CD4-positive, alpha-beta T cell treated with Interleukin-10 for 1 hour (primary cell): ENCODE results near the gene MAP2.

Experiments
- DNase-seq: peaks from one replicate; pipeline ENCODE4 v3.0.0-alpha.2; 2020

MAP2 gene

GRCh38 chr2:209425471-209426071 lies 1.7 kb downstream of the MAP2 start:
- peak; percentile 7 for DNase-seq

GRCh38 chr2:209426432-209426831 lies 2.6 kb downstream of the MAP2 start:
- no peak for DNase-seq

- no peak for DNase-seq
Observed at GRCh38 chr2:209431701-209432100, 7.9 kb downstream of the MAP2 start.

DNA sequence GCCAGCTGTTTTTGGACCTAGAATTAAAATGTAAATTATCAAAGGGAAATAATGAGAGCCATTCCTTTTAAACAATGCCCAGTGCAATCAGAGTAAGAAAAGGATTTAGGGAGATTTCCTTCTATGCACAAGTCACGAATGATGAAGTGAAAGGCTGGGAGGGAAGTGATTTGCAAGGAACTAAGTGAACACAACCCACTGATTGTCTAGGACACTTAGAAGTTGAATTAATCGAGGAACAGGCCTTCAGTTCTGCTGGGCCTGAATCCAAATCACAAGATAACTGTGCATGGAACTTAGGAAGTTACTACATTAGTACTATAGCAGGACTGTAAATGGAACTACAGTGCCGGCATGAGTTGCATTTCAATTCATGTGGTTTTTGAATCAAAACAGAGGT lies 17.7 kb downstream of the MAP2 start:
- no peak for DNase-seq

DNA sequence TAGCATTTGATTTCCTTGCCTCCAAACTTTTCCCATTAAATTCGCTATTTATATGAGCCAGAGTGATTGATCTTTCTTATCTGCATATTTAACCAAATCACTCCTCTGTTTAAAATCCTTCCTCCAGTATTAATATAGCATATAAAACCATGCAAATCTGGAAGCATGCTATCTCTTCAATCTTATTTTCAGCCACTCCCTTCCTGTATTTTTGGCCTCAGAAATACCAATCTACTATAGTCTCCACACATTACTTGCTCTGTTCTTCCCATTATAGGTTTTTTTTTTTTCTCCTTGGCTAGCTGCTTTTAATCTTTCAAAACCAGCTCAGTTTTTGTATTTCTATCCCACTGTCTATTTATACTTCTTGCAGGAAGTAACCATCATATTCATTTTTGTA lies 19.1 kb downstream of the MAP2 start:
- no peak for DNase-seq

DNA sequence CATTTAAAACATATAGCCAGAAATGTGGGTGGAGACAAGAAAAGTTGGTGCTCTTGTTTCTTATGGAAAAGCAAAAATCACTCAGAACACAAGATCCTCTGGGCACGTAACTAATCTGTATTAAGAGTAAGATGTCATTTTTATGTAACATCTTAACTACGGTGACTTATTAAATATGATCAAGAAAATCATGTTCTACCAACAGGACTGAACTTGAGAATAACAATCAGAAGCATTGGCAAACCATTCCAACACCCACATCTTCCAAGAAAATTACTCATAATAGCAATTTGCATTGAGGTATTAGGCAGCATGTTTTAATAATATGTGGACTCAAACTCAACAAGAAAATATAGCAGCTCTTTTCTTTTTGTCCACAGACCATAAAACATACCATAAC lies 21.6 kb downstream of the MAP2 start:
- no peak for DNase-seq

GRCh38 chr2:209451209-209451834 lies 27.5 kb downstream of the MAP2 start:
- no peak for DNase-seq

- DNase-seq, result no peak
Observed at GRCh38 chr2:209456489-209456888, 32.6 kb downstream of the MAP2 start.

DNA sequence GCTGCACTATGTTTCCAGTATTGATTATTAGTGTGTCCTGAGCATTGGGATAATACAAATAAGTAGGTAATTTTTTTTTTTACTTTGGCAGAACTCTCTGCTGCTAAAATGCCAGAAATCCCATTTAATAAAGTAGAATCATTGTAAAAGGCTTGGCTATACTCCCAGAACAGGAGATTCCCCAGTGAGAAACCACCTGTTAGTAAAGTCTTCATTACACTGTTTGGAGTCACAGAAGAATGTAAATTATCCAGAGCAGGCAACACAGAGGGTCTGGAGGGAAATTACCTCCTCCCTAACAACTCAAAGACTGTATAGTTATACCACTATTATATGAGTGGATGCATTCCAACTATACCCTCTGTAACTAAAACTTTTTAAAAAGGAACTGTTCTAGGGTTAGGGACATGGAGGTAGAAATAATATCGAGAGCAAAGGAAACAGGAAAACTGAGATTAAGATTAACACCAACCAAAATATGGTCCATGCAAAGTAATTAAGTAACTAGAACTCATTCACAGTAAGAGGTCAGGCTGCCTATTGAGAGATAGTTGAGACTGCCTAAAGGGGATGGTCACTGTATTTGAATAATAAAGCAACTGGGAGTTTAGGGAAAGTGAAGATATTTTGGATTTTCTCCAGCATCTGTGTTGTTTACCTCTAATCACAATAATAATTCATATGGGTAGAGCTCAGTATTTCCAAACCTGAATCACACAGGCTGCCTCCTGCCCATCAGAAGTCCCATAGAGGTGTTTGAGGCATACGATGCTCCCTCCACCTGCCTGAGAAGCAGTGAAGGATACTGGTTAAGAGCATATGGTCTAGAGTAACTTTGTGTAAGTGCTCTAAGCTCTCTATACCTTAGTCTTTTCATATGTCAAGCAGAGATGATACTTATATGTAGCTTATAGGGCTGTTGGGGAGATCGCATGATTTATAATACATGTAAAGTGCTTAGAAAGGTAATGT lies 34.4 kb downstream of the MAP2 start:
- DNase-seq, result no peak

DNA sequence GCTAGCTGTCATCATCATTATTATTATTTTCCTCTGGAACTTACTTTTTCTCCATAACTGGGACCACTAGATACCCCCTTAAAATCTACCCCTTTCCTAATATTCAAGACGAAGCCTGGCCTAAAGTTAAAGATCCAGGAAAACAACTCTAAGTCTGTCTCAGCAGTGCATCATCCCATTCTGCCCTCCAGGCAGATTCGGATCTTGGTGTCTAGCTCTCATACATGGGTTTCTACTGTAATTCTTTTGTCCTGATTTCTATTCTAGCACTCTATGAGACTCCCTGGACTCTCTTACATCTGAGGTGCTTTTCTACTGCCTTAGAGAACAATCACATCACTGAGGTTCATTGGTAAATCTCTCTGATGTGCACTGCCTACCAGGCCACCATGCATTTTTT lies 35.5 kb downstream of the MAP2 start:
- no peak for DNase-seq

GRCh38 chr2:209460151-209460761 lies 36.4 kb downstream of the MAP2 start:
- DNase-seq, result no peak

GRCh38 chr2:209463226-209463625 lies 39.4 kb downstream of the MAP2 start:
- DNase-seq, result no peak

GRCh38 chr2:209463835-209464234 lies 40.0 kb downstream of the MAP2 start:
- no peak for DNase-seq

- no peak for DNase-seq
Observed at GRCh38 chr2:209468846-209469245, 45.0 kb downstream of the MAP2 start.

DNA sequence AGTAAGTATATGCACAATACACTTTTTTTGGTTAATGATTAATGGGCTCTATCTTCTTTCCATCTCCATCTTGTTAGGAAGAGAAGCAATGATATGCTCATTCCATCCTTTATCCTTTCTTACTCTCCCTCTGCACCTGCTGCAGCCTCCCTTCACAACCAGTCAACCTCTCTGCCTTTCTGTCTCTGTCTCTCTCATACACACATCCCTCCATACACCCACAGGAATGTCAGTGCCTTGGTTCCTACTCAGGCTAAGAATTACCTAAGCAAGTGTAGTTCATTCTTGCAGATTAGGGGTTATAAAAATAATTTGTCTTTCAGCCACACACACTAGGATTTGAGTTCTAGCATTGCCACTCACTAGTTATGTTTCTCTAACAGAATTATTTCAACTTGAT lies 45.6 kb downstream of the MAP2 start:
- DNase-seq, result no peak

DNA sequence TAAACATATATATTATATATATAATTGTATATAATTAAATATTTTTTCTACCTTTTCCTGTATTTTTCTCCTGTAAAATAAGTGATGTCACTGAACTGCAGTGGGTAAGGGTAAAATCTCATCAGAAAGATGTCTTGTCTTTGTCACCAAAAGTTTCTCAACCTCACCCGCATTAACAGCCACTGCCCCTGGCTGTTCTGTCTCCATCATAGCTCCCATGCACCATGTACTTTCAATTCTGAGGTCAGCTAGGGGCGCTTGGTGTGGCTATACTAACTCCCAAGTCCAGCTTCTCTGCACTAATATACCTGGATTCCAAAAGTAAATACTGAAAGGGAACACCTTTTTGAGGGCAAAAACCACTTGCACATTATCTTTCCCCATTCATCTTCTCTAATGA lies 46.6 kb downstream of the MAP2 start:
- DNase-seq, result no peak

GRCh38 chr2:209471037-209471436 lies 47.2 kb downstream of the MAP2 start:
- no peak for DNase-seq

DNA sequence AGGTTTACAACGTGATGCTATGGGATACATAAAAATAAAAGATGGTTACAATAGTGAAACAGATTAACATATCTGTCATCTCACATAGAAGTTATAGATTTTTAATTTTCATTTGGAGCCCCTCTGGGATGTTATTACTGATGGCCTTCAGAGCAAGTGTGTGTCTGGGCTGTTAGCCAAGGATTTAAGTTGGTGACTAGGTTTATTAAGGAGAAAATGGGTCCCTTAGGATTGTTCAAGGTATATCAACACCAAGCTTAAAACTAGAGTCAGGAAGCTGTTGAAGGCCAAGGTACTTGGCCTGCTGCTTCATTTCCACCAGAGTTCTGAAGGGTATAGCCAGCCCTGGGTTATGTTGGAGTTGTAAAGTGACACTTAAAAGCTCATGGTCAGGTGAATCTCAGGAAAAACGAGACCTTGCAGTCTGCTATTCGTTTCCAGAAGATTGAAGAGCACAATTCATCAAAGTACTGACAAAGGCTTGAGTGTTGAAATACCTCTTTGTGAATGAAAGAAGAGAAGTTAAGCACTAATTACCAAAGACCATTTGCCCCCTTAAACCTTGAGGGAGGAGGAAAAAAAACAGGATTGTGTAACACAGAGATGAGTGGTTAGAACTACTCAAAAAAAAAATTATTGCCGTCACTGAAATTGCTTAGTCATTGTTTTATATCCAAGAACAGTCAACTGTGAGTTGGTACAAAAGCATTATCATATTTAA lies 48.4 kb downstream of the MAP2 start:
- DNase-seq, result no peak

DNA sequence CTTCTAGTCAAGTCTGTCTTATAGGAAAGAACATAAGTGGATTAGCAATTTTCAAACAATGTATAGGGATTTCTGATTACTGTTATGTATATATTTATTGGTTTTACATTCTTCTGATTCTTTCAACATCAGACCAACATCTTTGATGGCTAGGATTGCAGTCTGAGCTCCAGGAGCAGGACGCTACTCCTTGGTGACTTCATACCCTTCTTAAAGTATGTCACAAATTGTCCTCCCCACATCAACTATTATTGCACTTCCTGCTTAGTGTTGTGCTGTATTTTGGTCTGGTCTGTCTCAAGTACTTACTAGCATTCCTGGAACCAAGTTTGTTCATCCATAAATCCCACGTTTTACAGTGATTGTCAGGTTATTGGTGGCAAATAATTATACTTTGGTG lies 49.0 kb downstream of the MAP2 start:
- DNase-seq, result no peak

GRCh38 chr2:209473930-209474419 lies 50.1 kb downstream of the MAP2 start:
- no peak for DNase-seq

- no peak for DNase-seq
Observed at GRCh38 chr2:209474960-209475359, 51.1 kb downstream of the MAP2 start.

GRCh38 chr2:209476367-209477208 lies 52.7 kb downstream of the MAP2 start:
- DNase-seq, result no peak
